UCSD-AML1 (cell line): ENCODE measurements around the gene SNED1.

Experiments used
- DNase-seq: peaks from one replicate; lab custom pipeline; 2025; ENCODE audit not compliant: unreplicated experiment; lab: John Stamatoyannopoulos, UW

Gene SNED1

GRCh38 chr2:240991378-240992263 is 6.8 kb upstream of the SNED1 start:
- DNase-seq, result peak; percentile 78

- DNase-seq, result peak; percentile 47
Measured at GRCh38 chr2:240992572-240993291, 5.7 kb upstream of the SNED1 start.

- DNase-seq, result no peak
Measured at GRCh38 chr2:240993446-240994170, 4.8 kb upstream of the SNED1 start.

GRCh38 chr2:240994171-240994896 is 4.1 kb upstream of the SNED1 start:
- no peak for DNase-seq

GRCh38 chr2:240995041-240996021 is 3.1 kb upstream of the SNED1 start:
- no peak for DNase-seq

GRCh38 chr2:240996161-240996833 is 2.1 kb upstream of the SNED1 start:
- no peak for DNase-seq

- no peak for DNase-seq
Measured at GRCh38 chr2:240996834-240997140, 1.6 kb upstream of the SNED1 start.

- no peak for DNase-seq
Measured at GRCh38 chr2:240997141-240997855, 1.1 kb upstream of the SNED1 start.

GRCh38 chr2:240998706-240998994 is 232 bp downstream of the SNED1 start:
- DNase-seq, result no peak

GRCh38 chr2:240998995-240999791 is 775 bp downstream of the SNED1 start:
- no peak for DNase-seq

- DNase-seq, result no peak
Measured at GRCh38 chr2:240999873-241000541, 1.6 kb downstream of the SNED1 start.

- no peak for DNase-seq
Measured at GRCh38 chr2:241000831-241001321, 2.5 kb downstream of the SNED1 start.

GRCh38 chr2:241001413-241002274 is 3.2 kb downstream of the SNED1 start:
- DNase-seq, result no peak

GRCh38 chr2:241002275-241003046 is 4.0 kb downstream of the SNED1 start:
- DNase-seq, result no peak

- DNase-seq, result no peak
Measured at GRCh38 chr2:241003047-241003360, 4.6 kb downstream of the SNED1 start.

GRCh38 chr2:241003369-241003768 is 5.0 kb downstream of the SNED1 start:
- no peak for DNase-seq
